Activated CD8-positive, alpha-beta memory T cell treated with anti-CD3 and anti-CD28 coated beads, Interleukin-2, amount 50 U/mL, for 1 hour (primary cell): Measurements from ENCODE around the gene HSPA1B.

Experiments
- DNase-seq: peaks from one replicate; pipeline ENCODE4 v3.0.0-alpha.2; 2020; ENCODE audit errors: extremely low read depth

Gene HSPA1B

GRCh38 chr6:31878726-31879125 lies 51.2 kb downstream of the HSPA1B start, which contains the start of gene SLC44A4:
Gene SLC44A4 (minus strand): TSS chr6:31878997. CDS start chr6:31878980, 17 bp downstream.
- DNase-seq = no peak

- DNase-seq = no peak
Observed at GRCh38 chr6:31879143-31879542, 51.6 kb downstream of the HSPA1B start.
